HG02981 (cell line): ENCODE measurements around the gene CCNO.

Source experiments
- ATAC-seq: cut with Tn5 transposase; IDR thresholded peaks from one replicate; pipeline ENCODE4 v1.9.1; 2021; ENCODE audit warnings: mild to moderate bottlenecking, moderate library complexity; ENCODE audit not compliant: unreplicated experiment

Gene CCNO

DNA sequence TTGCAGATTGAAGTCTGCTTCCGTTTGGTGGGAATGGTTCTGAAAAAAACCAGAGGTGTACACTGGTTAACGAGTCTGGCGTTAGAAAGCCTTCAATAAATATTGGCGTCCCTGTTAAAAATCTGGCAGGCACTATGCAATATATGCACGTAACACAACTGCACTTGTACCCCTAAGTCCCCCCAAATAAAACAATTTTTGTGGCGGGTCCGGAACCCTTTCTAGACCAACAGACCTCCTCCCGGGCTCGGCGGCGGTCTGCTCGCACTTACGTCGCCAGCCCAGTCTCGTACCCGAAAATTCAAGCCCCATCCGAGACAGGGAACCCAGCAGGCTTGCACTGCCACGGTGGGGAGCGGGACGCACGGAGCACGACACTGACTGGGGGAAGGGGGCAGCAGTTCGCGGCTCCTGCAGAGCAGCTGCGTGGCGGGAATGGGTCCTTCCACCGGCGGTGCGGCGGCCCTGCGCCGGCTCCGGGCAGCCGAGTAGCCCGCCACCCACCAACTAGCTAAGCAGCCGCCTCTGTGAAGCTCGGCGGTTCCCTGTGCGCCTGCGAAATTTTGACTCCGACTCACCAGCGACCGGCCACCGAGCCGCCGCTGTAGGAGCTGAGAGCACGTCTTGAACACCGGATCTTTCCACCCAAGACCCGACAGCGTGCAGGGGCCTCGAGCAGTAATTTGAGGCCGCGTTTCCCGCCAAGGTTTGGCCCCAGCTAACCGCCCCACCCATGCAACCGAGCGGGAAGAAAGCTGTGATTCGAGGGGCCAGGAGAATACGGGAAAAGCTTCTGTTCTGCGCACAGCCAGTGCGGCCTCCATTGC is 10.2 kb downstream of the CCNO start:
- no peak for ATAC-seq

DNA sequence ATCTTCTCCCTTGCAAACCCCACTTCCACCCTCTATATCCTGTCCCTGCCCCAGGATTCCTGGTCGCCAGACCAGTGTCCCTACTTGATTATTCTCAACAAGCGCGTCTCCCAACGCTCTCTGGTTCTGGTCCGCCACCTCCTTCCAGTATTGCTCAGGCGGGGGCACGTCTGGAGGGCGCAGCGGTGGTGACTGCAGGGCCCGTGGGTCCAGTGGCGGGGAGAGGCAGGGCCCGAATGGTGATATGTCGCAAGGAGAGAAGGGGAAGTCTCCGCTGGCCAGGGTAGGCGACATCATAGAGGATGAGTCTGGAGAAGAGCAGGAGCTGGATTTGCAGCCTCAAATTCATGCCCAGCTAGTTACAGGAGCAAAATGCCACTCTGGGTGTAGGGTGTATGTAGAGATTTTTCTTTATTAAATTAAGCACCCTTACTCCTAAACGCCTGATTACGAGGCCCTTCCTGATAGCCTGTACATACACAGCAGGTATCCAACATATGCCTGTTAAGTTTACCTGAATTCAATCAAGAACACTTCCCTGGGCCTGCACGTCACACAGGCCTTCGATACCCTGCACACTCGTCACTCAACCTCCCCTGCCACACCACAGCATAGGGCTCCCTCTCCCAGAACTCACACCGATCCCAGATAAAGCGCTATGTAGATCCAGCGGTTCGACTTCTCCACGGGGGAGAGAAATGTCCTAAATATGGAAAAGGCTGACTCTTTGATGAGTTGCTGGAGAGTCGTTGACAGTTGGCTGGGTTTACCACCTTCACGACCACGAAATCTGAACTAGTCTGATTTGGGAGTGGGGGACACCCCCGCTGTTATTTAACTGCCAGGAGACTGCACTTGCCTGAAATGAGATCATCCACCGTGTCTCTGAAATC is 11.1 kb downstream of the CCNO start:
- ATAC-seq: no peak

- no peak for ATAC-seq
These were observed 12.8 kb downstream of the CCNO start for GRCh38 chr5:55220433-55221185.

- ATAC-seq: no peak
These were observed 13.6 kb downstream of the CCNO start for GRCh38 chr5:55219770-55220169.

DNA sequence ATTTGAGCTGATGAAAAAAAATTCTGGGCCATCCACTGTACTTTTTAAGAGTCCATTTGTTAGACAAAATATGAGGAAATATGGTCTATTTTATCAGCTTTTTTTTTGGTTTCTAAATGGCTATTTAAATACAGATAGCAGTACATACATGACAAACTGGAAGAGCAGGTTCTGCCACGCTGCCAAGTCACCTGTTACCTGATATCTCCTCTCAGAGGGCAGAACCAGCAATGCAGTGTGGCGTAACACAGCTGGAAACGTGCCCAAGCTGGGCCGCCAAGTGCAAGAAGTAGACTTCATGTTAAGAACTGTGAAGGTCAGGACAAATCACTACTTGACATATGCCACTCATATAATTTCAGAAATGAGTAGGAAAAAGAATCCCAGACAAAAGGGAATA is 14.4 kb downstream of the CCNO start:
- no peak for ATAC-seq

DNA sequence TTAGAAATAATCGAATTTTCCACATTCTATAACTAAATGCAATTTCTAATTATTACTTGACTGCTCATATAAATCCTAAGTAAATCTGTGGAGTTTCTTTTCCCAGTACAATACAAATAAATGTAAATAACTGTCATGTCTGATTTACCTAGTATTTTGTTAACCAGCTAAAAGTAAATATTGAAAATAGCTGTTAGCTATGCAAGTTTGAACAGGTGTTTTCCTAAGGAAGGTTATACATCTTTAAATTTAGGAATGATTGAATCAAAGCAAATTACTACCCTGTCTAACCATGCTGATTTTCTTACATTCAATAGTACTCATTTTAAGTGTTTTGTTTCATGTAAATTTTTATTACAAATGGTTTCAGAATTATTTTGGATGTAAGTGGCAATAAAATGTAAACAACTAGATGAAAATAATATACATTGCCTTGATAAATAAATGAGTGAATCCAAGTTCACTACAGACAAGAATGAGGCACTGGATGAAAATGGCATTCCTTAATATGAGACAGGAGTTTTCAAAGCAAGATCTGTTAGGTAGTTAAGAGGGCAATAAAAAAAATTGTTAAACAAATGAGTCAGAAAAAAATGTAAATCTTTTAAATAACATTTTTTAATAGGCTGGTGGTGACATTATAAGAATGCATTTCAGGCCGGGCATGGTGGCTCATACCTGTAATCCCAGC is 22.1 kb downstream of the CCNO start:
- ATAC-seq: no peak

- ATAC-seq: no peak
These were observed 28.4 kb downstream of the CCNO start for GRCh38 chr5:55205001-55205400.

GRCh38 chr5:55191165-55191564 is 42.2 kb downstream of the CCNO start:
- ATAC-seq: no peak

- no peak for ATAC-seq
These were observed 44.5 kb downstream of the CCNO start for GRCh38 chr5:55188656-55189540.

- ATAC-seq: no peak
These were observed 46.0 kb downstream of the CCNO start for GRCh38 chr5:55187370-55187769.
